Upper lobe of left lung (tissue), 6 donors: ENCODE results near the gene TSPOAP1. TPM values are rescaled to one million over a fixed set of nuclear protein-coding genes. Genes with fewer than 3 reads are reported as not detected.
A peak's percentile ranks its signal among the peaks of the same experiment; 100 is the strongest.

Source experiments
- ATAC-seq, 2 donors: fragments of 200-7000 bp; cut with Tn5 transposase; one replicate each; pipeline ENCODE4 v1.9.1; 2022; ENCODE audit warnings: mild to moderate bottlenecking in 2 of 2, moderate library complexity in 2 of 2; ENCODE audit not compliant: low FRiP score in 2 of 2
- DNase-seq, 2 donors: peaks; one replicate each; pipeline ENCODE4 v3.0.0-alpha.2; 2019 to 2020
- H3K27ac ChIP-seq, 4 donors: fragments of 200-600 bp; sonication (generic); one replicate each; pipeline ENCODE4 v1.5.1; 2016 to 2019
- H3K27me3 ChIP-seq, 4 donors: fragments of 200-600 bp; sonication (generic); one replicate each; pipeline ENCODE4 v1.5.1; 2017 to 2019
- H3K36me3 ChIP-seq, 4 donors: fragments of 200-600 bp; sonication (generic); one replicate each; pipeline ENCODE4 v1.5.1; 2016 to 2019
- H3K4me1 ChIP-seq, 4 donors: fragments of 200-600 bp; sonication (generic); one replicate each; pipeline ENCODE4 v1.5.1; 2018 to 2019
- H3K4me3 ChIP-seq, 4 donors: fragments of 200-600 bp; sonication (generic); one replicate each; pipeline ENCODE4 v1.5.1; 2017 to 2019; ENCODE audit warnings: mild to moderate bottlenecking in 2 of 4, moderate library complexity in 1 of 4
- H3K9me3 ChIP-seq, 4 donors: fragments of 200-600 bp; sonication (generic); one replicate each; pipeline ENCODE4 v1.5.1; 2018 to 2019
- CTCF ChIP-seq, 6 experiments: fragments of 450-650 bp in 4 of 6; fragments of 200-600 bp in 2 of 6; sonication (generic) in 2 of 6; IDR thresholded peaks; one replicate each; pipeline ENCODE4 v1.5.1; 2016 to 2019; ENCODE audit warnings: antibody characterized with exemption in 6 of 6
- EP300 ChIP-seq, 4 donors: sonication (generic); formaldehyde crosslinking; IDR thresholded peaks; one replicate each; pipeline ENCODE4 v1.5.1; 2017; ENCODE audit warnings: antibody characterized with exemption in 4 of 4, control low read depth in 2 of 4
- POLR2A ChIP-seq, 4 donors: fragments of 450-650 bp; IDR thresholded peaks; one replicate each; pipeline ENCODE4 v1.5.1; 2016 to 2017; ENCODE audit warnings: antibody characterized with exemption in 4 of 4, mild to moderate bottlenecking in 2 of 4
- POLR2AphosphoS5 ChIP-seq, 2 donors: sonication (generic); formaldehyde crosslinking; IDR thresholded peaks; one replicate each; pipeline ENCODE4 v1.5.1; 2017; ENCODE audit warnings: antibody characterized with exemption in 2 of 2
- WGBS, 2 donors: methylation state at CpG; one replicate each; pipeline ENCODE4 v1.1.5; 2017 to 2018; 5-methylcytosine and 5-hydroxymethylcytosine counted together
- total RNA-seq, 6 donors: library from RNA; depleted of rRNA in 4 of 6; stranded (reverse); fragments of >200 nt in 4 of 6; gene quantifications; one replicate each; pipeline versions ENCODE4 v1.1.0 to v1.2.1, GENCODE V29; 2016 to 2021
- donor health status: DM: no; HTN: no; CAD: no; lungs with moderate emphysema.
- donor health status: DM: no; HTN: yes; CAD: no; lungs with severe emphysema.

Gene TSPOAP1
- 10 to 100 TPM; 14.0 to 50.3 (median 24.1) TPM for total RNA-seq

GRCh38 chr17:58328195-58329034 lies at the start of gene TSPOAP1:
Gene TSPOAP1 (minus strand): TSS chr17:58328795. CDS start chr17:58327920, 875 bp downstream.
- 6 to 31% methylated on average over 6 to 21 of the region's 23 CpGs for whole genome bisulfite sequencing, 2 donors
- peaks cover 4 to 32% (median 21%) of the 10 kb centered on the region in 4 donors for H3K4me1 ChIP-seq
- peak within 1 kb of the TSS; percentile 17 to 49 (median 44) for H3K27ac ChIP-seq
- no peak for TF ChIP-seq EP300 (IDR thresholded peaks at IDR 0.05)
- TF ChIP-seq POLR2A (IDR thresholded peaks at IDR 0.05), result no peak
- no peak for TF ChIP-seq CTCF (IDR thresholded peaks at IDR 0.05)
- TF ChIP-seq POLR2AphosphoS5 (IDR thresholded peaks at IDR 0.05), result no peak
- H3K4me3 ChIP-seq, result peak within 1 kb of the TSS in 3 of 4 donors; percentile 9 to 70 (median 58)
- H3K36me3 ChIP-seq, result no peaks in the 10 kb centered on the region
- peaks cover 0 to 5% (median 0%) of the 10 kb centered on the region in 4 donors for H3K27me3 ChIP-seq
- ATAC-seq, result peak in 1 of 2 donors; percentile 2
- H3K9me3 ChIP-seq, result no peaks in the 10 kb centered on the region
- peak; percentile 46 to 65 for DNase-seq

GRCh38 chr17:58377661-58378060 lies 49.1 kb upstream of the TSPOAP1 start:
- Histone ChIP-seq H3K4me1 (peaks cover 3 to 33% (median 30%) of the 10 kb centered on the region in 4 donors), H3K27ac (peak overlapping the region in 2 of 4 donors; percentile 15 to 42), H3K9me3 (no peaks in the 10 kb centered on the region), H3K27me3 (no peaks in the 10 kb centered on the region), H3K36me3 (no peaks in the 10 kb centered on the region), H3K4me3 (no peak overlapping the region)
- ATAC-seq (no peak), DNase-seq (no peak)
- WGBS, 2 donors, result 80 to 89% methylated on average over 5 of the region's 5 CpGs
- no peak for TF ChIP-seq EP300 (IDR thresholded peaks at IDR 0.05)
- TF ChIP-seq POLR2AphosphoS5 (IDR thresholded peaks at IDR 0.05), result no peak
- no peak for TF ChIP-seq CTCF (IDR thresholded peaks at IDR 0.05)
- no peak for TF ChIP-seq POLR2A (IDR thresholded peaks at IDR 0.05)

- peak; percentile 43 to 67 for ATAC-seq
- no peak overlapping the region for H3K4me3 ChIP-seq
- no peaks in the 10 kb centered on the region for H3K27me3 ChIP-seq
- WGBS, 2 donors, result 70 to 75% methylated on average over 3 of the region's 3 CpGs
- TF ChIP-seq EP300 (IDR thresholded peaks at IDR 0.05) (peak in 1 of 4 donors; percentile 7), POLR2A (IDR thresholded peaks at IDR 0.05) (no peak), POLR2AphosphoS5 (IDR thresholded peaks at IDR 0.05) (peak in 1 of 2 donors; percentile 22)
- H3K36me3 ChIP-seq, result no peaks in the 10 kb centered on the region
- peak overlapping the region in 2 of 4 donors; percentile 15 to 42 for H3K27ac ChIP-seq
- peak in 1 of 2 donors; percentile 81 for DNase-seq
- H3K4me1 ChIP-seq, result peaks cover 3 to 30% (median 25%) of the 10 kb centered on the region in 4 donors
- H3K9me3 ChIP-seq, result no peaks in the 10 kb centered on the region
Observed at GRCh38 chr17:58377093-58377601, 48.6 kb upstream of the TSPOAP1 start.

GRCh38 chr17:58376472-58377000 lies 47.9 kb upstream of the TSPOAP1 start:
- Histone ChIP-seq H3K27me3 (no peaks in the 10 kb centered on the region), H3K9me3 (no peaks in the 10 kb centered on the region), H3K4me3 (no peak overlapping the region), H3K4me1 (peaks cover 3 to 24% (median 22%) of the 10 kb centered on the region in 4 donors), H3K27ac (peak overlapping the region in 1 of 4 donors; percentile 42), H3K36me3 (no peaks in the 10 kb centered on the region)
- 63 to 65% methylated on average over 4 of the region's 4 CpGs for WGBS, 2 donors
- peak in 1 of 2 donors; percentile 56 for ATAC-seq
- DNase-seq, result no peak
- TF ChIP-seq POLR2AphosphoS5 (IDR thresholded peaks at IDR 0.05) (no peak), POLR2A (IDR thresholded peaks at IDR 0.05) (no peak), EP300 (IDR thresholded peaks at IDR 0.05) (no peak), CTCF (IDR thresholded peaks at IDR 0.05) (no peak)

- DNase-seq (no peak), ATAC-seq (no peak)
- no peak for TF ChIP-seq EP300 (IDR thresholded peaks at IDR 0.05)
- TF ChIP-seq POLR2A (IDR thresholded peaks at IDR 0.05), result no peak
- TF ChIP-seq POLR2AphosphoS5 (IDR thresholded peaks at IDR 0.05), result no peak
- no peak for TF ChIP-seq CTCF (IDR thresholded peaks at IDR 0.05)
- Histone ChIP-seq H3K4me3 (no peak overlapping the region), H3K9me3 (no peaks in the 10 kb centered on the region), H3K27me3 (no peaks in the 10 kb centered on the region), H3K27ac (no peak overlapping the region), H3K36me3 (no peaks in the 10 kb centered on the region), H3K4me1 (peaks cover 0 to 17% (median 16%) of the 10 kb centered on the region in 4 donors)
- 75 to 86% methylated on average over 2 of the region's 2 CpGs for WGBS, 2 donors
Observed at GRCh38 chr17:58375811-58376210, 47.2 kb upstream of the TSPOAP1 start.
